Endothelial cell (in vitro differentiated cells): Measurements from ENCODE around the gene ITM2B. TPM values are rescaled to one million over a fixed set of nuclear protein-coding genes. Genes with fewer than 3 reads are reported as not detected.

Experiments
- DNase-seq: peaks from one replicate; pipeline ENCODE4 v3.0.0; 2021; ENCODE audit warnings: low spot score
- H3K27ac Mint-ChIP-seq: one replicate; pipeline ENCODE4 v1.8.0; 2021; ENCODE audit warnings: mixed read lengths, inconsistent platforms; ENCODE audit not compliant: unreplicated experiment
- H3K27me3 Mint-ChIP-seq: one replicate; pipeline ENCODE4 v1.8.0; 2021; ENCODE audit warnings: mild to moderate bottlenecking, moderate library complexity, mixed read lengths, inconsistent platforms; ENCODE audit not compliant: unreplicated experiment
- H3K36me3 Mint-ChIP-seq: one replicate; pipeline ENCODE4 v1.8.0; 2021; ENCODE audit warnings: mild to moderate bottlenecking, low read depth, mixed read lengths, inconsistent platforms; ENCODE audit not compliant: unreplicated experiment
- H3K4me1 Mint-ChIP-seq: one replicate; pipeline ENCODE4 v1.8.0; 2021; ENCODE audit warnings: mild to moderate bottlenecking, mixed read lengths, inconsistent platforms; ENCODE audit not compliant: unreplicated experiment
- H3K4me3 Mint-ChIP-seq: one replicate; pipeline ENCODE4 v1.8.0; 2021; ENCODE audit warnings: mild to moderate bottlenecking, mixed read lengths, inconsistent platforms; ENCODE audit not compliant: unreplicated experiment
- H3K9me3 Mint-ChIP-seq: one replicate; pipeline ENCODE4 v1.8.0; 2021; ENCODE audit warnings: mixed read lengths, inconsistent platforms; ENCODE audit not compliant: unreplicated experiment
- total RNA-seq: library from RNA; stranded (reverse); fragmentation: NEBNext Ultra II Directional; extraction: Animal tissue kit (Norgen Biotek cat#: 25700); gene quantifications from one replicate; pipeline ENCODE4 v1.2.1, GENCODE V29; 2021; ENCODE audit not compliant: unreplicated experiment
- TF ChIP-seq, protein P1 (sequence below): fragments of 200-600 bp; sonication (generic); IDR thresholded peaks from one replicate; pipeline ENCODE4 v1.5.0; 2021; ENCODE audit warnings: antibody characterized with exemption; ENCODE audit not compliant: unreplicated experiment

Gene ITM2B
- total RNA-seq, 1 donor from 2014 or later, result 448 TPM

DNA sequence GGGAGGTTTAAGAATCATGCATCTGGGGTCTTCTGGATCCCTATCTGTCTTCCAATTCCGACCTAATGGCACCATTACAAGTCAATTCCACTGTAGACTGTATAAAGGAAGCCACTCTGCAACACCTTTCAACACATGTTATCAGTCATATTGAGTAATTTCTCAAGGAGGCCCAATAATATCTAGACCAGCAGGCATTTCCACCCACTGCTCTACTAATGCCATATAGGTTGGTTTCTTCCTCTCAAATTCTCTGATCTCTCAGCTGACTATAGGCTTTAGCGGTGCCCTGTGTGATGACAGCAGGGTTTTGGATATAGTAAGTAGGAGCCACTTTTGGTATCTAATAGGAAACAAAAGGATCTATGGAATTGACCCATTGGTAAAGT lies 12.4 kb upstream of the ITM2B start:
- Mint-ChIP-seq H3K27me3 (peaks cover 1% of the 10 kb centered on the region), H3K27ac (no peak overlapping the region), H3K4me3 (no peak overlapping the region), H3K9me3 (no peaks in the 10 kb centered on the region), H3K36me3 (peaks cover 5% of the 10 kb centered on the region), H3K4me1 (peaks cover 21% of the 10 kb centered on the region)
- TF ChIP-seq, protein P1, sequence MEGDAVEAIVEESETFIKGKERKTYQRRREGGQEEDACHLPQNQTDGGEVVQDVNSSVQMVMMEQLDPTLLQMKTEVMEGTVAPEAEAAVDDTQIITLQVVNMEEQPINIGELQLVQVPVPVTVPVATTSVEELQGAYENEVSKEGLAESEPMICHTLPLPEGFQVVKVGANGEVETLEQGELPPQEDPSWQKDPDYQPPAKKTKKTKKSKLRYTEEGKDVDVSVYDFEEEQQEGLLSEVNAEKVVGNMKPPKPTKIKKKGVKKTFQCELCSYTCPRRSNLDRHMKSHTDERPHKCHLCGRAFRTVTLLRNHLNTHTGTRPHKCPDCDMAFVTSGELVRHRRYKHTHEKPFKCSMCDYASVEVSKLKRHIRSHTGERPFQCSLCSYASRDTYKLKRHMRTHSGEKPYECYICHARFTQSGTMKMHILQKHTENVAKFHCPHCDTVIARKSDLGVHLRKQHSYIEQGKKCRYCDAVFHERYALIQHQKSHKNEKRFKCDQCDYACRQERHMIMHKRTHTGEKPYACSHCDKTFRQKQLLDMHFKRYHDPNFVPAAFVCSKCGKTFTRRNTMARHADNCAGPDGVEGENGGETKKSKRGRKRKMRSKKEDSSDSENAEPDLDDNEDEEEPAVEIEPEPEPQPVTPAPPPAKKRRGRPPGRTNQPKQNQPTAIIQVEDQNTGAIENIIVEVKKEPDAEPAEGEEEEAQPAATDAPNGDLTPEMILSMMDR, result no peak
- no peak for DNase-seq

DNA sequence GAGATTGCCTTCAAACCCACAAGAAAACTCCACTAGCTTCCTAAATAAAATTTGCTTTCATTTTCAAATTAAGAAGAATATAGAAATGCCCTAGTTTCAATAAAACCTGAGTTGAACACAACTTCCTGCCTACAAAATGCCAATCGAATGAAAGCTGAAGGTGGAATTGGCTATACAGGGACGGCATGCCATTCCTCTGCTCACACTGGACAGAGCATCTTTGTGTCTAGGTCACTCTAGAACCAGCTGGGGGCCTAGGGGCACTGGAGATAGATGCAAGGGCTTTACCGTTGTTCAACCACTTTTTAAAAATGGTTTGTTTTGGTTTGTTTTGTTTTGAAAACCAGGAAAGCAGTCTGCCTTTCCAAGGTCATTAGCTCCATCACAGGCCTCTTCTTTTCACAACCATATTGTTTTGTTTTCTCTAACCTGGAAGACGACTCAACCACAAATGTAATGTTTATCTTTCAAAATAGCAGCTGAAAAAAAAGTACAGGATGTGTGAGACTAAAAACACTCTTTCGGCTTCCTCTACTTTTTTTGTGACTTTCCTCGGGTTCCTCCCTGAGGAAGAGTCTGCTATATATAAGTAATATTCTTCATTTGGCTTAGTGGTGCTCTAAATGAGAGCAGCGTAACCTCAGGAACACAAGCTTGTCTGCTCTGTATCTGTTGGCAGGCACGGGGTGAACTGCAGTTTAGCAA lies 11.9 kb upstream of the ITM2B start:
- no peaks in the 10 kb centered on the region for H3K36me3 Mint-ChIP-seq
- H3K27me3 Mint-ChIP-seq, result peaks cover 1% of the 10 kb centered on the region
- H3K4me1 Mint-ChIP-seq, result peaks cover 21% of the 10 kb centered on the region
- peak overlapping the region; percentile 50 for H3K27ac Mint-ChIP-seq
- H3K4me3 Mint-ChIP-seq, result peak overlapping the region; percentile 31
- no peaks in the 10 kb centered on the region for H3K9me3 Mint-ChIP-seq
- DNase-seq, result no peak
- TF ChIP-seq, protein P1, result no peak

DNA sequence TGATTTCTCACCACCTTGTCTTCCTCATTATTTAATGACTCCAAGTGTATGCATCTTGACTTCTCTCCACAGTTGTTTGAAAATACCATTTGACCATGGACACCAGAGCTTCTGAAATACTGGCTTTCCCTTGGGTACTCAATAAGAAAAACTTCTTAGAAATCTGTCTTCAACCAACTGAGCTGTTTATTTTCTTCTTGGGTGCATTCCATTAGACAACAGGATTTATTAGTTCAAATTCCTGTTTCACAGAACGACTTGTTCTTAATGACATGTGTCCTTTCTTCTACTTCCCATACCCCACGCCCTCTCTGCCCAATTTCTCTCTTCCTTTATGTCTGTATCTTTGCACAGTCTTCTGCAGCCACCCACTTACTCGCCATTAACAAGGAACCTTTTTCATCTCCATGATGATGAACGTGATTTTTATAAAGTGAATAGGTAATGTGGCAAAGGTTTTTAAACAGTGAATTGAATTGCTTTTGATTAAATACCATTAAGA lies 11.3 kb upstream of the ITM2B start:
- no peak overlapping the region for H3K4me3 Mint-ChIP-seq
- peaks cover 1% of the 10 kb centered on the region for H3K27me3 Mint-ChIP-seq
- H3K4me1 Mint-ChIP-seq, result peaks cover 21% of the 10 kb centered on the region
- H3K9me3 Mint-ChIP-seq, result no peaks in the 10 kb centered on the region
- H3K27ac Mint-ChIP-seq, result peak overlapping the region; percentile 4
- TF ChIP-seq, protein P1, result no peak
- DNase-seq, result no peak
- no peaks in the 10 kb centered on the region for H3K36me3 Mint-ChIP-seq

DNA sequence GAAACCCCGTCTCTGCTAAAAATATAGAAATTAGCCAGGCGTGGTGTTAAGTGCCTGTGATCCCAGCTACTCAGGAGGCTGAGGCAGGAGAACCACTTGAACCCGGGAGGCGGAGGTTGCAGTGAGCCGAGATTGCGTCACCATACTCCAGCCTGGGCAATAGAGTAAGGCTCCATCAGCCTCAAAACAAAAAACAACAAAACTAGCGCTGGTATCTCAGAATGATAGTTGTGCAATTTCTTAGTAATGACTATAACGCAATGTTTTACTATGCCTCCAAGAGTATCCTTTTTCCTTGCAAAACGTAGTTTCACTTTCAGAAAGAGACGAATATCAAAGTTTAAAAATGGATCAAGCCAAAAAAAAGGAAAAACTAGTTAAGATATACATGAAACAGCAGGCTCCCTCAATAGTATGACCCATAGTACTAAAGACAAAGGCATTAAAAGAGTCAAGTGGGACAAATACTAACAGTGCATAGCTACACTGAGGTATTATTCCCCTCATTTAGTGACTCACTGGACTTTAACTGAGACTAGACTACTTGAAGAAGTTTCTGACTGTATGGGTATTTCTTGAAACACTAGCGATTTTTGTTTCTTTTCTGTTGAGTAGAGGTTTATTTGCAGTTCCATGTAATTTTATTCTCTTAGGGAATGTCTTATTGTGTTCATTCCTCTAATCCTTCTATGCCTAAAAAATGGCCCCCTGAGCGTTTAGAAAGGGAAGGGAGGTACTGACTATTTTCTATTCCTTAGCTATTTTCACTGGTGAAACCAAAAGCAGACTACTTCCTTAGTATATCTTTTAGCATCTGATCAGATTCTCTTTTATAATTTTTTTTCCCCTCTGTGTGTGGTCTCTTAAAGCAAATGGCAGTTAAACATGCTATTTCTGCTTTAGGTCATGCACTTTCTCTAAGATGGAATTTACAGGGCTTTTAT lies 10.4 kb upstream of the ITM2B start:
- TF ChIP-seq, protein P1, result no peak
- Mint-ChIP-seq H3K36me3 (no peaks in the 10 kb centered on the region), H3K4me3 (no peak overlapping the region), H3K4me1 (peaks cover 21% of the 10 kb centered on the region), H3K27ac (no peak overlapping the region), H3K27me3 (peaks cover 2% of the 10 kb centered on the region), H3K9me3 (no peaks in the 10 kb centered on the region)
- DNase-seq, result no peak
